H1 (cell line): Measurements from ENCODE around the gene GPC6. TPM values are rescaled to one million over a fixed set of nuclear protein-coding genes. Genes with fewer than 3 reads are reported as not detected.

ENCODE experiments used
- CTCF ChIA-PET: fragments of 300-600 bp; sonication (Branson Sonifier 250); formaldehyde crosslinking; loops from one replicate; lab custom pipeline; 2021; ENCODE audit not compliant: partially characterized antibody; lab: Charles Lee
- POLR2A ChIA-PET: fragments of 300-600 bp; sonication (Branson Sonifier 250); formaldehyde crosslinking; loops from one replicate; lab custom pipeline; 2021; ENCODE audit warnings: inconsistent platforms; ENCODE audit not compliant: partially characterized antibody; lab: Charles Lee
- DNase-seq, 2 experiments: peaks; one replicate each; pipeline versions ENCODE4 v3.0.0 to v3.0.0-alpha.2; 2010 to 2022; ENCODE audit warnings: low spot score in 2 of 2, low read depth in 1 of 2, mixed read lengths in 1 of 2
- FAIRE-seq: peaks from 2 replicates; lab custom pipeline; 2011; peaks lifted over from hg19 to GRCh38; lab: Jason Lieb, UNC
- H2AFZ ChIP-seq: 2 replicates; pipeline ENCODE4 v1.8.1; 2012; ENCODE audit warnings: low read length, inconsistent platforms
- H2AK5ac ChIP-seq: 2 replicates; pipeline ENCODE4 v1.6.1; 2013; ENCODE audit warnings: low read depth, low read length
- H2BK120ac ChIP-seq: replicated peaks from 2 replicates; pipeline ENCODE3; 2013; ENCODE audit warnings: low read depth, low read length, inconsistent platforms
- H2BK12ac ChIP-seq: 2 replicates; pipeline ENCODE4 v1.6.1; 2013; ENCODE audit warnings: low read depth, low read length
- H2BK15ac ChIP-seq: 2 replicates; pipeline ENCODE4 v1.6.1; 2013; ENCODE audit warnings: low read length
- H2BK20ac ChIP-seq: 2 replicates; pipeline ENCODE4 v1.6.1; 2013; ENCODE audit warnings: low read length
- H2BK5ac ChIP-seq: 2 replicates; pipeline ENCODE4 v1.6.1; 2013; ENCODE audit warnings: low read depth, low read length
- H3K14ac ChIP-seq: 2 replicates; pipeline ENCODE4 v1.6.1; 2013; ENCODE audit warnings: inconsistent platforms; ENCODE audit not compliant: insufficient read length
- H3K18ac ChIP-seq: 2 replicates; pipeline ENCODE4 v1.6.1; 2013; ENCODE audit warnings: low read length; ENCODE audit errors: extremely low read depth
- H3K23ac ChIP-seq: 2 replicates; pipeline ENCODE4 v1.6.1; 2013; ENCODE audit warnings: inconsistent platforms; ENCODE audit not compliant: insufficient read length
- H3K23me2 ChIP-seq: 2 replicates; pipeline ENCODE4 v1.6.1; 2013; ENCODE audit warnings: low read depth, low read length
- H3K27ac ChIP-seq: 2 replicates; pipeline ENCODE4 v1.6.1; 2011; ENCODE audit warnings: low read depth, low read length, inconsistent platforms
- H3K27me3 ChIP-seq, 4 experiments: replicated peaks in 1 of 4; 1 replicate in 1 of 4; 2 replicates in 3 of 4; pipeline versions ENCODE4 v1.6.1 to v1.8.1; 2011 to 2013; ENCODE audit warnings: low read length in 3 of 4, mild to moderate bottlenecking in 3 of 4, inconsistent platforms in 2 of 4, mixed read lengths in 2 of 4, moderate library complexity in 1 of 4; ENCODE audit not compliant: control insufficient read depth in 3 of 4, insufficient read depth in 3 of 4; ENCODE audit errors: extremely low read depth in 1 of 4
- H3K36me3 ChIP-seq, 4 experiments: 2 replicates each; pipeline versions ENCODE4 v1.6.1 to v1.8.1; 2011 to 2013; ENCODE audit warnings: mild to moderate bottlenecking in 4 of 4, low read length in 3 of 4, moderate library complexity in 2 of 4, control low read depth in 1 of 4, inconsistent platforms in 1 of 4; ENCODE audit not compliant: insufficient read depth in 4 of 4, control insufficient read depth in 2 of 4
- H3K4ac ChIP-seq: replicated peaks from 2 replicates; pipeline ENCODE3; 2013; ENCODE audit warnings: low read length, low read depth, mixed read lengths, inconsistent platforms; ENCODE audit not compliant: insufficient read length
- H3K4me1 ChIP-seq, 4 experiments: replicated peaks in 1 of 4; 1 replicate in 1 of 4; 2 replicates in 3 of 4; pipeline versions ENCODE4 v1.6.1 to v1.8.1; 2011 to 2013; ENCODE audit warnings: low read length in 3 of 4, inconsistent platforms in 2 of 4, mixed read lengths in 1 of 4; ENCODE audit not compliant: insufficient read depth in 4 of 4, control insufficient read depth in 3 of 4
- H3K4me2 ChIP-seq, 2 experiments: 2 replicates each; pipeline versions ENCODE4 v1.6.1 to v1.8.1; 2011 to 2013; ENCODE audit warnings: low read depth in 2 of 2, low read length in 2 of 2, control low read depth in 1 of 2, inconsistent platforms in 1 of 2, mild to moderate bottlenecking in 1 of 2; ENCODE audit not compliant: insufficient read depth in 1 of 2
- H3K4me3 ChIP-seq, 4 experiments: fragments of 200-600, 300-600 bp in 1 of 4; sonication (generic), shearing (Covaris generic), sonication (Bioruptor Twin) in 1 of 4; 2 replicates each; pipeline versions ENCODE4 v1.5.1 to v1.8.1; 2011 to 2016; ENCODE audit warnings: low read length in 4 of 4, low read depth in 3 of 4, control low read depth in 2 of 4, inconsistent platforms in 2 of 4, mild to moderate bottlenecking in 2 of 4, mixed read lengths in 1 of 4, moderate library complexity in 1 of 4; ENCODE audit not compliant: insufficient read depth in 2 of 4; ENCODE audit errors: extremely low read depth in 1 of 4
- H3K56ac ChIP-seq: replicated peaks from 2 replicates; pipeline ENCODE3; 2013; ENCODE audit warnings: low read depth, mild to moderate bottlenecking, mixed read lengths, low read length, inconsistent platforms; ENCODE audit not compliant: insufficient read length
- H3K79me1 ChIP-seq: 2 replicates; pipeline ENCODE4 v1.6.1; 2013; ENCODE audit warnings: low read depth, low read length, control low read depth
- H3K79me2 ChIP-seq, 2 experiments: 2 replicates each; pipeline versions ENCODE4 v1.6.1 to v1.8.1; 2012 to 2013; ENCODE audit warnings: low read length in 2 of 2, mild to moderate bottlenecking in 2 of 2, inconsistent platforms in 1 of 2; ENCODE audit not compliant: insufficient read depth in 2 of 2, control insufficient read depth in 1 of 2
- H3K9ac ChIP-seq, 4 experiments: replicated peaks in 1 of 4; 1 replicate in 1 of 4; 2 replicates in 3 of 4; pipeline versions ENCODE4 v1.6.1 to v1.8.1; 2011 to 2013; ENCODE audit warnings: low read depth in 3 of 4, low read length in 3 of 4, control low read depth in 2 of 4, mild to moderate bottlenecking in 2 of 4, moderate library complexity in 2 of 4, inconsistent platforms in 1 of 4; ENCODE audit errors: extremely low read depth in 1 of 4
- H3K9me3 ChIP-seq, 2 experiments: 2 replicates each; pipeline versions ENCODE4 v1.6.1 to v1.8.1; 2012 to 2013; ENCODE audit warnings: mild to moderate bottlenecking in 2 of 2, moderate library complexity in 2 of 2, control low read depth in 1 of 2, inconsistent platforms in 1 of 2, low read depth in 1 of 2, low read length in 1 of 2, mixed read lengths in 1 of 2; ENCODE audit not compliant: insufficient read depth in 2 of 2
- H4K20me1 ChIP-seq, 2 experiments: replicated peaks in 1 of 2; 2 replicates each; pipeline versions ENCODE3 to v1.8.1; 2011 to 2013; ENCODE audit warnings: inconsistent platforms in 2 of 2, low read length in 2 of 2, mild to moderate bottlenecking in 1 of 2; ENCODE audit not compliant: insufficient read depth in 2 of 2, control insufficient read depth in 1 of 2
- H4K5ac ChIP-seq: 2 replicates; pipeline ENCODE4 v1.6.1; 2013; ENCODE audit warnings: low read length, low read depth, mixed read lengths, inconsistent platforms; ENCODE audit not compliant: insufficient read length
- H4K8ac ChIP-seq: 2 replicates; pipeline ENCODE4 v1.8.0; 2013; ENCODE audit warnings: mild to moderate bottlenecking, moderate library complexity, low read length, inconsistent platforms; ENCODE audit not compliant: insufficient read depth; ENCODE audit errors: extremely low read depth
- H4K91ac ChIP-seq: replicated peaks from 2 replicates; pipeline ENCODE3; 2013; ENCODE audit warnings: low read length, mixed read lengths, inconsistent platforms; ENCODE audit not compliant: insufficient read length
- SUZ12 ChIP-seq: fragments of 200-600 bp; sonication (generic); IDR thresholded peaks from 2 replicates; pipeline ENCODE4 v1.6.1; 2012; ENCODE audit warnings: mild to moderate bottlenecking, inconsistent platforms, low read length, moderate library complexity, mixed read lengths
- TEAD4 ChIP-seq: IDR thresholded peaks from 2 replicates; pipeline ENCODE4 v1.6.1; 2012; ENCODE audit warnings: low read depth, low read length, inconsistent platforms, mixed read lengths
- WGBS, 2 experiments: shearing (Covaris generic) in 1 of 2; methylation state at CpG; one replicate each; pipeline versions ENCODE4 v1.1.6 to v1.1.7; 2013 to 2015; ENCODE audit warnings: low lambda C conversion rate in 2 of 2, mixed read lengths in 2 of 2, inconsistent platforms in 1 of 2, low coverage in 1 of 2, missing lambda C conversion rate in 1 of 2; ENCODE audit not compliant: insufficient replicate concordance in 2 of 2, insufficient coverage in 1 of 2, insufficient read length in 1 of 2; ENCODE audit errors: extremely low coverage in 1 of 2, missing lambda C conversion rate in 1 of 2; 5-methylcytosine and 5-hydroxymethylcytosine counted together
- polyA plus RNA-seq, 7 experiments: library from polyadenylated mRNA; depleted of rRNA in 3 of 7; stranded (reverse) in 5 of 7; unstranded in 2 of 7; fragments of >200 nt in 5 of 7; fragments of 200-250 nt in 2 of 7; gene quantifications; 1 replicate in 5 of 7; 2 replicates in 1 of 7; 4 replicates in 1 of 7; pipeline versions ENCODE4 v1.2.1 to v1.2.3, GENCODE V29; 2011 to 2013; ENCODE audit warnings: missing spikeins in 2 of 7, mixed read lengths in 2 of 7
- total RNA-seq: library from RNA; stranded (reverse); fragmentation: NEBNext Ultra II Directional; extraction: Animal tissue kit (Norgen Biotek cat#: 25700); gene quantifications from 2 replicates; pipeline ENCODE4 v1.2.1, GENCODE V29; 2021

The GPC6 gene
- total and polyA plus RNA-seq, 2 of the 8 experiments (the other 6 are each of a cell fraction or from before 2014, with no cell fraction given) = 5.4 to 12.0 TPM

GRCh38 chr13:93745884-93746283 lies 519.3 kb downstream of the GPC6 start:
- H2AK5ac ChIP-seq = no peak overlapping the region
- no peak overlapping the region for H2BK15ac ChIP-seq
- H3K9me3 ChIP-seq = no peaks in the 10 kb centered on the region
- no peaks in the 10 kb centered on the region; the same call in 1 of the 2 replicates for H3K23me2 ChIP-seq
- no peak overlapping the region for H4K5ac ChIP-seq
- H3K9ac ChIP-seq = no peak overlapping the region
- no peak overlapping the region for H4K8ac ChIP-seq
- H3K23ac ChIP-seq = no peak overlapping the region
- no peak overlapping the region for H2BK20ac ChIP-seq
- no peaks in the 10 kb centered on the region for H4K20me1 ChIP-seq
- ChIA-PET POLR2A (no interaction called here), CTCF (no interaction called here)
- H4K91ac ChIP-seq = no peak overlapping the region
- no peak overlapping the region for H3K27ac ChIP-seq
- H2AFZ ChIP-seq = no peak overlapping the region
- no peak for DNase-seq
- no peak overlapping the region for H3K18ac ChIP-seq
- TF ChIP-seq SUZ12 (no peak), TEAD4 (no peak)
- H2BK5ac ChIP-seq = no peak overlapping the region
- H3K56ac ChIP-seq = no peak overlapping the region
- peaks cover 0 to 1% (median 0%) of the 10 kb centered on the region in 4 experiments; a peak in 1 of 7 replicates for H3K4me1 ChIP-seq
- no peak overlapping the region for H3K4me2 ChIP-seq
- H2BK12ac ChIP-seq = no peak overlapping the region
- no peaks in the 10 kb centered on the region for H3K79me2 ChIP-seq
- H3K27me3 ChIP-seq = no peaks in the 10 kb centered on the region
- WGBS, 2 experiments = 88% methylated on average over 2 of the region's 2 CpGs; no CpG with 5 or more reads in 1 of the 2 experiments
- no peaks in the 10 kb centered on the region for H3K79me1 ChIP-seq
- no peak for FAIRE-seq
- H3K14ac ChIP-seq = no peak overlapping the region
- no peaks in the 10 kb centered on the region for H3K36me3 ChIP-seq
- no peak overlapping the region for H3K4ac ChIP-seq
- H3K4me3 ChIP-seq = no peak overlapping the region
- no peak overlapping the region for H2BK120ac ChIP-seq
